Effector CD4-positive, alpha-beta T cell (primary cell): ENCODE measurements around the gene LIN7A. TPM values are rescaled to one million over a fixed set of nuclear protein-coding genes. Genes with fewer than 3 reads are reported as not detected.

Experiments
- DNase-seq: peaks from one replicate; pipeline ENCODE4 v3.0.0-alpha.2; 2020
- total RNA-seq: gene quantifications from one replicate; lab custom pipeline; 2026; lab: John Stamatoyannopoulos, UW

The LIN7A gene, protein sequence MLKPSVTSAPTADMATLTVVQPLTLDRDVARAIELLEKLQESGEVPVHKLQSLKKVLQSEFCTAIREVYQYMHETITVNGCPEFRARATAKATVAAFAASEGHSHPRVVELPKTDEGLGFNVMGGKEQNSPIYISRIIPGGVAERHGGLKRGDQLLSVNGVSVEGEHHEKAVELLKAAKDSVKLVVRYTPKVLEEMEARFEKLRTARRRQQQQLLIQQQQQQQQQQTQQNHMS
- total RNA-seq, result not detected

DNA sequence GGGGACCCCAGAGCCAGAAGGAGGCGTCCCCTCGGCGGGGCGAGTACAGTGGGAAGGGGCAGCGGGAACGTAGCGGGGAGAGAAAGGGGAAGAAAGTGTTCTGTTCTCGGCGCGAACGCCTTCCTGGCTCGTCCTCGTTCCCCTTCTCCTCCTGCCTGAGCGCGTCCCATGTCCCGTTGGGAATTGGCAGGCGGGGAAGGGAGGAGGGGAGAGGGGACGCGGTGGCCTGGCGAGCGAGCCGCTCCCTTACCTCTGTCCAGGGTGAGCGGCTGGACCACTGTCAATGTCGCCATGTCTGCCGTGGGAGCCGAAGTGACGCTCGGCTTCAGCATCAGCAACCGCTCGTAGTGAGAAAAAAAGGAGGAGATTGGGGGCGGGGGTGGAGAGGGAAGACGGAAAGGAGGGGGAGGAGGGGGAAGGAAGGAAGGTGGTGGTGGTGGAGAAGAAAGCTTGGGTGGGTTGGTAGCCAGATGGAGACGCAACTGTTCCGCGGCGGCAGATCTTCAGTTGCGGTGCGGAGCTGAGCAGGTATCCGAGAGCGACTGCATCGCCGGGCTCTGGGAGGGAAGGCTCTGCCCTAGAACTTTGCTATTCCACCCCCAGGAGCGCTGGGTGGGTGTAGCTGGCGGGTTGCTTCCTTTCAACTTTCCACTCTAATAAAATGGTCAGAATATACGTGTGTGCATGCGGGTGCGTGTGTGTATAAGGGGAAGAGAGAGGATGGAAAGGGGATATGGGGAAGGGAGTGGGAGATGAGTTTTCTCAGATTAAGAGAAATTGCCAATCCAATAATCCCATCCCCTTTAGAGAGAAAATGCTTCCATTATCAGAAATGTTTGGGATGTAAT is at the start of gene LIN7A:
Gene LIN7A (minus strand): TSS at position 544 of the 848 bp plus-strand sequence. CDS start 212 bp downstream, at position 332.
- no peak for DNase-seq

- no peak for DNase-seq
Observed at GRCh38 chr12:80986224-80986623, 48.5 kb upstream of the LIN7A start.

- DNase-seq, result no peak
Observed at GRCh38 chr12:80979816-80980215, 42.1 kb upstream of the LIN7A start.

- DNase-seq, result no peak
Observed at GRCh38 chr12:80979251-80979650, 41.5 kb upstream of the LIN7A start.

DNA sequence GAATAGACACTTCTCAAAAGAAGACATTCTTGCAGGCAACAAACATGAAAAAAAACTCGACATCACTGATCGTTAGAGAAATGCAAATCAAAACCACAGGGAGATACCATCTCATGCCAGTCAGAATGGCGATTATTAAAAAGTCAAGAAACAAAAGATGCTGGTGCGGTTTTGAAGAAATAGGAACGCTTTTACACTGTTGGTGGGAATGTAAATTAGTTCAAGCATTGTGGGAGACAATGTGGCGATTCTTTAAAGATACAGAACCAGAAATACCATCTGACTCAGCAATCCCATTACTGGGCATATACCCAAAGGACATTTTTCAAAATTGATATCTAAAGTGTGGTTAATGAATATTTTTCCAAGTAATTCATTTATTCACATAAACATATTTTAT is 39.6 kb upstream of the LIN7A start:
- no peak for DNase-seq

GRCh38 chr12:80968326-80968725 is 30.6 kb upstream of the LIN7A start:
- no peak for DNase-seq

- no peak for DNase-seq
Observed at GRCh38 chr12:80967565-80967964, 29.8 kb upstream of the LIN7A start.

GRCh38 chr12:80966001-80966400 is 28.3 kb upstream of the LIN7A start:
- no peak for DNase-seq

DNA sequence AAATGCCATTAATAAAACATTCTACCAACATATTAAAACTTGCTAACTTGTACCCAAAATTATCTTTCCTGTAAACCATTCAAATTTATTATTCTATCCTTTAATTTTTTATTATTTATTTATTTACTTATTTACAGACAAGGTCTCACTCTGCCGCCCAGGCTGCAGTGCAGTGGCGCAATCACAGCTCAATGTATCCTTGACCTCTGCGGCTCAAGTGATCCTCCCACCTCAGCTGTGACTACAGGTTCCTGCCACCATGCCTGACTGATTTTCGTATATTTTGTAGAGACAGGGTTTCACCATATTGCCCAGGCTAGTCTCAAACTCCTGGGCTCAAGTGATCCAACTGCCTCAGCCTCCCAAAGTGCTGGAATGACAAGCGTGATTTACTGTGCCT is 20.4 kb upstream of the LIN7A start:
- no peak for DNase-seq

GRCh38 chr12:80954857-80955520 is 17.3 kb upstream of the LIN7A start:
- no peak for DNase-seq

GRCh38 chr12:80952443-80952842 is 14.7 kb upstream of the LIN7A start:
- no peak for DNase-seq

DNA sequence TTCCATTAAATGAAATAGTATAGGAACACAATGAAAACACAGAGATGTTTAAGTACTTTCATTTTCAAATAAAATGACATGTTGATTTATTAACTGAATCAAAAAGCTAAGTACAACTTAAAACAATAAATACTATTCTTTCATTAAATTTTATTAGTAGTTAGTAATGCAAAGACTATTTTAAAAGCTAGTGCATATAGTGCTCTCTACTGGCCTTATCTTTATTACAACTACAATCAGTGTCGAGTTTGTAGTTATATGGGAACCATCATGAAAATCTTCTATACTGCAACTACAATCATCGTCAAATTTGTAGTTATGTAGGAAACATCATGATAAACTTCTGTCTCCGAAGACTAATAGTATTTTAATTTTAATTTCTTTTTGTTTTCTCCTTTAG is 8.9 kb upstream of the LIN7A start:
- DNase-seq, result no peak

GRCh38 chr12:80943338-80943737 is 5.6 kb upstream of the LIN7A start:
- no peak for DNase-seq

DNA sequence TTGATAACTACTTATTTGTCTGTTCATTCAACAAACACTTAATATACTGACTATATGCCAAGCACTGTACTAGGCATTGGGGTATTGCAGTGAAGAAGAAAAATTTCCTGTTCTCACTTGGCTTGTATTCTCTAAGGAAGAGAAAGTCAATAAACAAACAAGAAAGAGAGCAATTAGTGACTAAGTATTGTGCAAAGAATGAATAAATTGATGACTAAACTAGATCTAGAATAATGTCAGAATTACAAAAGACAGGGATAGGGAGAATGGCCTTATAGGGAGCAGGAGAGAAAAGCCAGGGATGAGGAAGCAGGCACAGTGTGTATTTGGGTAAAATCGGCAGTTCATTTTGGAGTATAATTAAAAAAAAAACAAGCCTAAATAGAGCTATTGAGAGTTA is 4.2 kb upstream of the LIN7A start:
- DNase-seq, result no peak

DNA sequence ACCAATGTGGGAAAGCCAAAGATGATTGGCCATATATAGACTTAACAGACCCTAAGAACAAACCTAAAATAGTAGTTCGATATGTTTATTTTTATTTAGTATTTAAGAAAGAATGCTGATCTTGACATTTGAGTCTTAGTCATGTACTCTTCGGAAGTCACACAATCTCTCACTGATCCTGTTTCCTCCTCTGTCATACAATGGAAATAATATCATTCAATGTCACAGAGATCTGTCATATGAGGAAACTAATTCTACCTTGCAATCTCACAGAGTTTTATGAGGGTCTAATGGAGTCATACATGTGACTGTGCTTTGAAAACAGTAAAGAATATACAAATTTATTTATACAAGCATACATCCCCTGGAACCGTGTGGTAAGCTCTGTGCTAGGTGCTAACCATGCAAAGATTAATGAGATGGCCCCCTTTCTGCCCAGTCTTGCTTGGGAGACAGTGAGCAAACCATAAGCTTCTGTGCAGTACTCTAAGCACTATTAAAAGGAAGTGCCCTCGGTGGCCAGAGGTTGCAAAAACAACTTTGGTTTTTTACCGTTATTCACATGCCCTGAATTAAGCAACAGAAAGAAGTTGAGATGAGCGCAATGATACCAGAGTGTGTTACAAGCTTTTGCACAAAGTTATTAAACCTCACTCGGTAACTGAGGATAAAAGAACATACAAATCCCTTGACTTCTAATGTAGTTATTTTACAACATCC is 1.7 kb upstream of the LIN7A start:
- no peak for DNase-seq

- no peak for DNase-seq
Observed at GRCh38 chr12:80938397-80938796, 663 bp upstream of the LIN7A start.

- DNase-seq, result no peak
Observed at GRCh38 chr12:80936642-80937390, 918 bp downstream of the LIN7A start.

DNA sequence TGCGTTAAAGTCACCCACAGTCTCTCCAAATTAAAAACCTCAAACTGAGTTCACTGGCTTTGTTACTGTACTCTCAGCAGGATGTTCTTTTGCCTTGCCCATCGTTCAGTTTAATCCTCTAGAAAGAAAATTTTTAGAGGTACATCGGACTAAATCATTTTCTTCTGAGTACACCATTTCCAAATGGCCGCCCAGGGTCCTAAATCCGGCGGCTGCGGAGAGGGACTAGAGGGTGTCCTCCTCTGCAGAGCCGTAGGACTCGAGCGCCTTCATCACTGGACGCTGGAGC is 1.4 kb downstream of the LIN7A start:
- no peak for DNase-seq

- DNase-seq, result no peak
Observed at GRCh38 chr12:80935111-80935510, 2.6 kb downstream of the LIN7A start.

- no peak for DNase-seq
Observed at GRCh38 chr12:80925983-80926382, 11.8 kb downstream of the LIN7A start.

- no peak for DNase-seq
Observed at GRCh38 chr12:80925237-80925636, 12.5 kb downstream of the LIN7A start.

DNA sequence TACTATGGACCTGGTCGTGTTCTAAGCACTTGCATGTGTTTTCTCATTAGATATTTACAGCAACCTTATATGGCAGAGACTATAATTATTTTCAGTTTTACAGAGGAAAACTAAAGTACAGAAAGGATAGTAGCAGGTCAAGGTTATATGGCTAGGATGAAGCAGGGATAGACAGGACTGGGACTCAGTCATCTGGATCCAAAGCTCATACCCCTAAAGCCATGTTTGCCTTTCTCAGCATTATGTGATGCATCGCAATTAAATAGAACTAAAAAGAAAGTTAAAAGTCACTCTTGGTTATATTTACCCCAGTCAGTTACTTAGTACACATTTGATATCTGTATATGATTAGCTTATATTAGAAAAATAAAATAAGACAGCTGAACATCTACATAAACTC is 13.3 kb downstream of the LIN7A start:
- no peak for DNase-seq

DNA sequence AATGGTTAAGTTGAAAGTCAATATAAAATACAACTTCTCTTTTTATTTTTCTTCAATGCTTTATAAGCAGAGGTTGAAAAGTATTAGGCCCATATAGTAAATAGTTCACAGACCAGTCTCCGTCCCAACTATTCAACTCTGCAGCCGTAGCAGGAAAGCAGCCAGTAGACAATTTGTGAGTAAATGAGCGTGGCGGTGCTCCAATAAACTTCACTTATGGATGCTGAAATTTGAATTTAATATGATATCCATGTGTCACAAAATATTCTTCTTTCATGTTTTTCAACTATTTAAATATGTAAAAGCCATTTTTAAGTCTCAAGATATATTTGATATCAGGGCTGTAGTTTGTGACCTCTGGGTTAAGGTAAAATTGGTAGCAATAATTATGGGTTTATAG is 17.7 kb downstream of the LIN7A start:
- DNase-seq, result no peak
